Suprapubic skin (tissue), 4 donors: ENCODE results near the gene DNAH10. TPM values are rescaled to one million over a fixed set of nuclear protein-coding genes. Genes with fewer than 3 reads are reported as not detected.

Source experiments
- DNase-seq, 2 donors: peaks; one replicate each; pipeline ENCODE4 v3.0.0-alpha.2; 2019; ENCODE audit warnings: low spot score in 2 of 2
- H3K27ac ChIP-seq: fragments of 200-600 bp; sonication (generic); one replicate; pipeline ENCODE4 v1.5.1; 2019
- H3K27me3 ChIP-seq: fragments of 200-600 bp; sonication (generic); one replicate; pipeline ENCODE4 v1.5.1; 2019
- H3K36me3 ChIP-seq: fragments of 200-600 bp; sonication (generic); one replicate; pipeline ENCODE4 v1.5.1; 2019
- H3K4me1 ChIP-seq: fragments of 200-600 bp; sonication (generic); one replicate; pipeline ENCODE4 v1.5.1; 2019
- H3K4me3 ChIP-seq: fragments of 200-600 bp; sonication (generic); one replicate; pipeline ENCODE4 v1.5.1; 2019; ENCODE audit warnings: mild to moderate bottlenecking
- H3K9me3 ChIP-seq: fragments of 200-600 bp; sonication (generic); one replicate; pipeline ENCODE4 v1.5.1; 2019
- CTCF ChIP-seq, 2 donors: fragments of 200-600 bp in 1 of 2; fragments of 450-650 bp in 1 of 2; sonication (generic) in 1 of 2; IDR thresholded peaks; one replicate each; pipeline ENCODE4 v1.5.1; 2016 to 2019; ENCODE audit warnings: antibody characterized with exemption in 2 of 2, mild to moderate bottlenecking in 1 of 2, moderate library complexity in 1 of 2
- EP300 ChIP-seq: sonication (generic); formaldehyde crosslinking; IDR thresholded peaks from one replicate; pipeline ENCODE4 v1.6.1; 2017; ENCODE audit warnings: antibody characterized with exemption
- POLR2A ChIP-seq, 2 donors: fragments of 450-650 bp; IDR thresholded peaks; one replicate each; pipeline ENCODE4 v1.6.1; 2017; ENCODE audit warnings: antibody characterized with exemption in 2 of 2, mild to moderate bottlenecking in 2 of 2, moderate library complexity in 2 of 2
- POLR2AphosphoS5 ChIP-seq, 3 donors: sonication (generic); formaldehyde crosslinking; IDR thresholded peaks; one replicate each; pipeline ENCODE4 v1.6.1; 2017; ENCODE audit warnings: antibody characterized with exemption in 3 of 3
- WGBS: methylation state at CpG from one replicate; pipeline ENCODE4 v1.1.5; 2018; 5-methylcytosine and 5-hydroxymethylcytosine counted together
- total RNA-seq, 4 donors: library from RNA; depleted of rRNA; stranded (reverse); fragments of >200 nt; gene quantifications; one replicate each; pipeline ENCODE4 v1.1.0, GENCODE V29; 2016

Gene DNAH10
- total RNA-seq, 4 donors from 2014 or later = 0.13 to 1.2 (median 0.19) TPM; not detected in 1

- H3K27me3 ChIP-seq = no peaks in the 10 kb centered on the region
- H3K4me1 ChIP-seq = no peaks in the 10 kb centered on the region
- DNase-seq = no peak
- TF ChIP-seq EP300 (no peak), POLR2A (IDR thresholded peaks at IDR 0.05) (no peak), POLR2AphosphoS5 (IDR thresholded peaks at IDR 0.05) (no peak), CTCF (IDR thresholded peaks at IDR 0.05) (no peak)
- H3K9me3 ChIP-seq = no peaks in the 10 kb centered on the region
- H3K4me3 ChIP-seq = no peak overlapping the region
- no peak overlapping the region for H3K27ac ChIP-seq
- 55% methylated on average over 3 of the region's 3 CpGs for WGBS
- no peaks in the 10 kb centered on the region for H3K36me3 ChIP-seq
Measured at GRCh38 chr12:123860377-123860776, 98.3 kb downstream of the DNAH10 start.

GRCh38 chr12:123861392-123861791 is 99.3 kb downstream of the DNAH10 start:
- WGBS = 77% methylated on average over 4 of the region's 4 CpGs
- Histone ChIP-seq H3K27me3 (no peaks in the 10 kb centered on the region), H3K27ac (no peak overlapping the region), H3K4me3 (no peak overlapping the region), H3K4me1 (no peaks in the 10 kb centered on the region), H3K9me3 (no peaks in the 10 kb centered on the region), H3K36me3 (no peaks in the 10 kb centered on the region)
- TF ChIP-seq POLR2AphosphoS5 (IDR thresholded peaks at IDR 0.05) (no peak), POLR2A (IDR thresholded peaks at IDR 0.05) (no peak), CTCF (IDR thresholded peaks at IDR 0.05) (no peak), EP300 (no peak)
- no peak for DNase-seq

- no peaks in the 10 kb centered on the region for H3K36me3 ChIP-seq
- no peaks in the 10 kb centered on the region for H3K9me3 ChIP-seq
- H3K27ac ChIP-seq = no peak overlapping the region
- DNase-seq = no peak
- H3K27me3 ChIP-seq = peaks cover 11% of the 10 kb centered on the region
- H3K4me3 ChIP-seq = no peak overlapping the region
- TF ChIP-seq POLR2A (IDR thresholded peaks at IDR 0.05) (no peak), POLR2AphosphoS5 (IDR thresholded peaks at IDR 0.05) (no peak), CTCF (IDR thresholded peaks at IDR 0.05) (no peak), EP300 (no peak)
- H3K4me1 ChIP-seq = no peaks in the 10 kb centered on the region
- 69% methylated on average over 1 of the region's 1 CpG for WGBS
Measured at GRCh38 chr12:123867141-123867540, 105.0 kb downstream of the DNAH10 start.

- no peak for TF ChIP-seq CTCF (IDR thresholded peaks at IDR 0.05)
- TF ChIP-seq POLR2AphosphoS5 (IDR thresholded peaks at IDR 0.05) = no peak
- TF ChIP-seq EP300 = no peak
- TF ChIP-seq POLR2A (IDR thresholded peaks at IDR 0.05) = no peak
- WGBS = 71% methylated on average over 10 of the region's 10 CpGs
- Histone ChIP-seq H3K4me1 (no peaks in the 10 kb centered on the region), H3K27ac (no peak overlapping the region), H3K9me3 (no peaks in the 10 kb centered on the region), H3K36me3 (no peaks in the 10 kb centered on the region), H3K4me3 (no peak overlapping the region), H3K27me3 (peaks cover 14% of the 10 kb centered on the region)
- no peak for DNase-seq
Measured at GRCh38 chr12:123868791-123869190, 106.7 kb downstream of the DNAH10 start.

- whole genome bisulfite sequencing = 66% methylated on average over 3 of the region's 3 CpGs
- Histone ChIP-seq H3K4me1 (no peaks in the 10 kb centered on the region), H3K9me3 (no peaks in the 10 kb centered on the region), H3K27ac (no peak overlapping the region), H3K27me3 (peaks cover 20% of the 10 kb centered on the region), H3K36me3 (no peaks in the 10 kb centered on the region), H3K4me3 (no peak overlapping the region)
- TF ChIP-seq EP300 (no peak), POLR2AphosphoS5 (IDR thresholded peaks at IDR 0.05) (no peak), POLR2A (IDR thresholded peaks at IDR 0.05) (no peak), CTCF (IDR thresholded peaks at IDR 0.05) (no peak)
- DNase-seq = no peak
Measured at GRCh38 chr12:123873793-123874192, 111.7 kb downstream of the DNAH10 start.
